ENCODE data around the gene MSI2. TPM values are rescaled to one million over a fixed set of nuclear protein-coding genes. Genes with fewer than 3 reads are reported as not detected.

Gene MSI2
- total RNA-seq, 1 donor from 2014 or later, result 21.1 TPM

DNA sequence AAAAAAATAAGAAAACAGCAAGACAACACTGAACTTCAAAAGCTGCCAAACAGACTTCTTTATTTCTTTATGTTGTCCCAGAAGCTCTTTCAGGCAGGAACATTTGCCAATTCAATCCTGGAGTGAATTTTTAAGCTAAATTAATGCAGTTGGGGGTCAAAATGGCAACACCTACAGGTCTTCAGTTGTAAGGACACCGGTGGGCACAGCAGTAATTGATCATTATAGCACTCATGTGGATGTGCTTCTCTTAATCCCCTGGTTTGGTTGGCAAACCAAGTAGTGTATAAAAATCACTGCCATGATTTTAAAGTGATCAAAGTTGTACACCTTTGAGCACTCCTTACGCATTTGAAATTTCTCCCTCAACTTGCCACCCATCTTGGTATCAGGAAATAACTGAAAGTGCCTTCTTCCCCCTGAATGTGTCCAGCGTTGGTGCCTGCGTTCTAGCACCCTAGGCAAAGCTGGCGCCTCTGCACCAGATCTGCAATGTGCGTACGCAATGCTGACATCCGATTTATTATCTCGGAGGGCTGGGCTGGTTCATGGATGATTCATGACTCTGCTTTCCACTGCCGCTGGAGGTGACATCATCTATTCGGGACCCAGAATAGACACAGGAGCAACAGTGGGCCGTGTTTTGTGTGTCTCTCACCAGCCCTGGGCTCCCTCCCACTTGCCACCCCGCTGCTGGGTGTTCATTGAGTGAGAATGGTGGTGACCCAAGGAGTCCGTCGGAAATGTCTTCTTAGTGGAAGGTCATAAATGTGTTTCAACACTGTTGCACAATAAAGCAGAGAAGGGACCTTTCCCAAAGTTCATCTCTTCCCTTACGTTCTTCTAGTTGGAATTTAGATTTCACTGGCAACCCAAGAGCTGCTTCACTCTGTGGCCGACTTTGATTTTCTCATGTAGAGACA, 285.4 kb downstream of the MSI2 start:
- H3K36me3 ChIP-seq (ENCODE audit: control insufficient read depth, insufficient read depth, low read length), result no peaks in the 10 kb centered on the region
- TF ChIP-seq, protein P1, sequence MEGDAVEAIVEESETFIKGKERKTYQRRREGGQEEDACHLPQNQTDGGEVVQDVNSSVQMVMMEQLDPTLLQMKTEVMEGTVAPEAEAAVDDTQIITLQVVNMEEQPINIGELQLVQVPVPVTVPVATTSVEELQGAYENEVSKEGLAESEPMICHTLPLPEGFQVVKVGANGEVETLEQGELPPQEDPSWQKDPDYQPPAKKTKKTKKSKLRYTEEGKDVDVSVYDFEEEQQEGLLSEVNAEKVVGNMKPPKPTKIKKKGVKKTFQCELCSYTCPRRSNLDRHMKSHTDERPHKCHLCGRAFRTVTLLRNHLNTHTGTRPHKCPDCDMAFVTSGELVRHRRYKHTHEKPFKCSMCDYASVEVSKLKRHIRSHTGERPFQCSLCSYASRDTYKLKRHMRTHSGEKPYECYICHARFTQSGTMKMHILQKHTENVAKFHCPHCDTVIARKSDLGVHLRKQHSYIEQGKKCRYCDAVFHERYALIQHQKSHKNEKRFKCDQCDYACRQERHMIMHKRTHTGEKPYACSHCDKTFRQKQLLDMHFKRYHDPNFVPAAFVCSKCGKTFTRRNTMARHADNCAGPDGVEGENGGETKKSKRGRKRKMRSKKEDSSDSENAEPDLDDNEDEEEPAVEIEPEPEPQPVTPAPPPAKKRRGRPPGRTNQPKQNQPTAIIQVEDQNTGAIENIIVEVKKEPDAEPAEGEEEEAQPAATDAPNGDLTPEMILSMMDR (IDR thresholded peaks at IDR 0.05; ENCODE audit: insufficient read depth, low read length, severe bottlenecking), result no peak
- FAIRE-seq (no peak), DNase-seq (ENCODE audit: low read depth) (no peak)
- no peak overlapping the region for H3K4me3 ChIP-seq (ENCODE audit: low read depth, low read length)
- no peaks in the 10 kb centered on the region for H3K27me3 ChIP-seq (ENCODE audit: control insufficient read depth, insufficient read depth, low read length)

DNA sequence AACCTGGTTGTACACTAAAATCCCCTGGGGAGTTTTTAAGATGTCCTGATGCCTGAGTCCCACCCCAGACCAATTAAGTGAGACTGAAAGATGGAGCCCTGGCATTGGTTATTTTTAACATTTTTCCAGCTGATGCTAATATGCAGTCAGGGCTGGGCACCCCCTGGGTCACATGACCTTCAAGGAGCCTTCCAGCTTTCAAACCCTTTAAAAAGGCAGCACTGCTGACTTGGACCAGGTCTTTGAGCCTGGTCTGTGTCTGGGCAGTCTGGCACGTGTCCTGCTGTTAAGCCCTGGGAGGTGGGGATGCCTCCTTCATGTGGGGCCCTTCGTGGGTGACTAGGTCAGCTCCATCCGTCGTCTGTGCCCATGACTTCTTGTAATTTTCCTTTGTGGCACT, 286.2 kb downstream of the MSI2 start:
- FAIRE-seq, result no peak
- TF ChIP-seq, protein P1 (IDR thresholded peaks at IDR 0.05; ENCODE audit: insufficient read depth, low read length, severe bottlenecking), result no peak

DNA sequence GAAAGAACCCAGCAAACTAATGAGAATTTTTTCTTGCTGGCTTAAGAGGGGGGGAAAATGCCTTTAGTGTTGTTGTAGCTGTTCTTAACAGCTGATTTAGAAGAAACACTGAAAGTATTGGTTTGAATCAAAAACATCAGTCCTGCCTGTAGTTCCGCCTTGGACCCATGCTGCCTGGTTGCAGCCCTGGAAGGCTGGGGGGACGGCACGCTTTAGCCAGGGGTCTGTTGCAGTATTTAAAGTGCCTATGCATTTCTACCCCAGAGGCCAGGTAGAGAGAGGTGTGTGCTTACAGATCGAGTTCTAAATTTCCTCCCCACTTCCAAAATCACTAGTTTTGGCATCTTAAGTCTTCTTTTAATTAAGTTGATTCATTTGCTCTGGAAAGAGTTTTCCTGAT, 286.9 kb downstream of the MSI2 start:
- TF ChIP-seq, protein P1 (IDR thresholded peaks at IDR 0.05; ENCODE audit: insufficient read depth, low read length, severe bottlenecking), result no peak
- no peaks in the 10 kb centered on the region for H3K27me3 ChIP-seq (ENCODE audit: control insufficient read depth, insufficient read depth, low read length)
- no peak overlapping the region for H3K4me3 ChIP-seq (ENCODE audit: low read depth, low read length)
- FAIRE-seq (no peak), DNase-seq (ENCODE audit: low read depth) (no peak)
- no peaks in the 10 kb centered on the region for H3K36me3 ChIP-seq (ENCODE audit: control insufficient read depth, insufficient read depth, low read length)

More for the DNA sequence above, 286.2 kb downstream of the MSI2 start:
- Histone ChIP-seq H3K4me3 (ENCODE audit: low read depth, low read length) (no peak overlapping the region), H3K36me3 (ENCODE audit: control insufficient read depth, insufficient read depth, low read length) (no peaks in the 10 kb centered on the region), H3K27me3 (ENCODE audit: control insufficient read depth, insufficient read depth, low read length) (no peaks in the 10 kb centered on the region)
- no peak for DNase-seq (ENCODE audit: low read depth)

DNA sequence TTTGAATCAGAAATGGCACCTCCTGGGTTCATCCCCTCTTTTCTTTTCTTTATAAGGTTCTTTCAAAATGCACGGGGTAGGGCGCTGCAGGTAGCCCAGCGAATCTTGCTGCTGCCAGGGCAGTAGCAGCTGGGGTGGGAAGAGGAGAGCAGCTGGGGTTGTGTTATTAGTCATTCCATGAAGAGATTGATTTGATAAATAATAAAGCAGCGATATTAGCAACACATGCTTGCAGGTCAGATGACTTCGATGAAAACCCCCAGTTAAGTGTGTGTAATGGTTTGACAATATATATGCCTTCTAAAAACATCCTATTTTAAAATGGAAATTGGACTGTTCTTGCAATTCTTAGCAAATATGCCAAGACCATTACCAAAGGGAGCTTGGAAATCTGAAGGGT, 288.1 kb downstream of the MSI2 start:
- no peak for FAIRE-seq
- DNase-seq (ENCODE audit: low read depth), result no peak
- Histone ChIP-seq H3K36me3 (ENCODE audit: control insufficient read depth, insufficient read depth, low read length) (no peaks in the 10 kb centered on the region), H3K4me3 (ENCODE audit: low read depth, low read length) (no peak overlapping the region), H3K27me3 (ENCODE audit: control insufficient read depth, insufficient read depth, low read length) (no peaks in the 10 kb centered on the region)
- TF ChIP-seq, protein P1 (IDR thresholded peaks at IDR 0.05; ENCODE audit: insufficient read depth, low read length, severe bottlenecking), result no peak

DNA sequence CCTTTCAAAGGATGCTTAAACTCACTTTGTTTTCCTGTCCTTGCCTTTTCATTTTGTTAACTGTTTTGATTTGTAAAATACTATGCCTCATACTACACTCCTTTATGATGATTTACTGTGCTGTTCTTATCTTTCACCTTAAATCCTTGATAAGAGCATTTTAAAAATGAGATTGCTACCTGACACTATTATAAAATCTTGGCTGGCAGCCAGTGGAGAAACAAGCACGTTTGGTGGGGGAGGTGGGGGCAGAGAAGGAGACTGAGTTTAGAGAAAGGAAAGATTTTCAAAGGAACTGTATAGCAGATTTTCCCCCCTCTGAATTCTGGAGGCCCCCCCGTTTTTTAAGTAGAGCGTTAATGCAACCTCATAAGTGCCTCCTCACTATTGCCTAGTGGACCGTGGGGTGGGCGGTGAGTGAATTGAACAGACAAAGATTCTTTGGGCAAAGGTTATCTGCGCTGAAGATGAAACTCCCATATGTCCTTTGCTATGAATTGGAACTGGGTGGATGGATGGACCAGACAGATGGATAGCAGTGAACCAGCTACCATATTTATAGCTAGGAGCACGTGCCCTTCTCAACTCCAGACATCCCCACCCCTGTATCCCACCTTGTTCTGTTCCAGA, 288.6 kb downstream of the MSI2 start:
- DNase-seq (ENCODE audit: low read depth) (no peak), FAIRE-seq (no peak)
- H3K36me3 ChIP-seq (ENCODE audit: control insufficient read depth, insufficient read depth, low read length), result no peaks in the 10 kb centered on the region
- H3K4me3 ChIP-seq (ENCODE audit: low read depth, low read length), result no peak overlapping the region
- H3K27me3 ChIP-seq (ENCODE audit: control insufficient read depth, insufficient read depth, low read length), result no peaks in the 10 kb centered on the region
- TF ChIP-seq, protein P1 (IDR thresholded peaks at IDR 0.05; ENCODE audit: insufficient read depth, low read length, severe bottlenecking), result no peak

All from bronchial epithelial cell (primary cell).